Smooth muscle cell of the umbilical artery (primary cell): Measurements from ENCODE around the gene MYBPH. TPM values are rescaled to one million over a fixed set of nuclear protein-coding genes. Genes with fewer than 3 reads are reported as not detected.

ENCODE experiments used
- total RNA-seq: library from RNA; depleted of rRNA; stranded (reverse); fragments of >200 nt; gene quantifications from 2 replicates; pipeline ENCODE4 v1.2.3, GENCODE V29; 2014

The MYBPH gene
- 0.30 TPM in 1 of 2 replicates, not detected in the other for total RNA-seq

GRCh38 chr1:203175237-203175826 is at the start of gene MYBPH:
Gene MYBPH, minus strand, starts transcription at chr1:203175826. Its CDS starts 71 bp downstream, at chr1:203175755.

DNA sequence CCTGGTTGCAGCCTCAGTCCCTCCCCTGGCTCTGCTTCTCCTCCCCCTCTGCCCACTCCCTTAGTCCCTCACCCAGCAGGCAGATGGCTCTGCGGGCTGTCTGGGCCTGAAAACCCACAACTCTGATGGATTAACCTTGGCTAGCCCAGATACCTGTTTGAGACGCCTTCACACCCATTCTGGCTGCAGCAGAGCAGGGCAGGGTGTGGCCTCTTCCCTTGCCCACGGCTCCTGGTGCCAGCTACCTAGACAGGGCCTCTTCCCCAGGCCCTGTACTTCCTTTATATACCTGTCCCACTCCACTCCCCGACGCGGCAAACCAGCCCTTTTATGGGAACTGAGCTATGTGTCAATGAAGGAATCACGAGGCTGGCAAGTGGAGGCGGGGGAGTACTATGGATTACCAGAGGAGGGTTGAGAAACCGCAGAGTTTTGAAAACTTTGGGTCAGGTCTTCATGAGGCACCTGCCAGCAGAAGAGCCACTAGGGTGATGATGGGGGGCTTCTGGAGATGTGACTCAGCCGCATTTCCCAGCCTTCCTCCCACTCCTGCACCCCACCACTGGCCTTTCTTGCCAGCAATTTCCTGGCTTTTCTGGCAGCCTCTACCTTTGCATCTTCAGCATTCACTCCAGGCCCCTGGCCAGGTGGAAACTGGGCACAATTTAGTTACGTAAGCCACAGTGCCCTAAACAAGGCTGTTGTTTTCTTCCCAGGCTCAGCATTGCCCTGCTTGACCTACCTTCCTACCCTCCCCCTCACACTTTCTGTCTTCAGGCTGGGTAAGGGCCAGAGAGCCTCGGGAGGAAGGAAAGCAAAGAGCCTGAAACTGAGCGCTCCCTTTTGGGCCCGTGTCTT is 11.0 kb upstream of the MYBPH start, which contains the start of gene CHI3L1:
Gene CHI3L1, minus strand, starts transcription at position 259 of the 858 bp plus-strand sequence. Its CDS starts 81 bp downstream, at position 178.

GRCh38 chr1:203127666-203128430 is 47.8 kb downstream of the MYBPH start, which contains the start of gene ADORA1:
Gene ADORA1, plus strand, starts transcription at chr1:203127726. Its CDS starts 1,116 bp downstream, at chr1:203128842.

Other genes starting within 250 kb of the MYBPH start
- 38.3 and 38.6 TPM in 2 replicates for gene KLHL12, start 248.6 kb downstream of the MYBPH start, total RNA-seq
- gene ADIPOR1, start 217.5 kb downstream of the MYBPH start, total RNA-seq, result 120 TPM in 2 replicates
- gene CYB5R1, start 208.6 kb downstream of the MYBPH start, total RNA-seq, result 40.7 and 83.1 TPM in 2 replicates
- gene TMEM183A, start 168.5 kb downstream of the MYBPH start, total RNA-seq, result 80.8 and 116 TPM in 2 replicates
- gene PPFIA4, start 149.3 kb downstream of the MYBPH start, total RNA-seq, result 20.9 and 24.6 TPM in 2 replicates
- not detected in 2 replicates for gene MYOG, start 89.8 kb downstream of the MYBPH start, total RNA-seq
- gene ADORA1, start 48.1 kb downstream of the MYBPH start, total RNA-seq, result 5.7 and 12.8 TPM in 2 replicates
- 2.4 and 339 TPM in 2 replicates for gene CHI3L1, start 10.9 kb upstream of the MYBPH start, total RNA-seq
- gene CHIT1, start 53.8 kb upstream of the MYBPH start, total RNA-seq, result under 0.01 TPM in 1 of 2 replicates, not detected in the other
- 14.6 and 17.5 TPM in 2 replicates for gene BTG2, start 129.7 kb upstream of the MYBPH start, total RNA-seq
- gene FMOD, start 175.3 kb upstream of the MYBPH start, total RNA-seq, result 7.3 and 48.1 TPM in 2 replicates